GM18907 (cell line): ENCODE results near the gene PNLIPRP2.

Experiments
- ATAC-seq: cut with Tn5 transposase; IDR thresholded peaks from one replicate; pipeline ENCODE4 v1.9.1; 2021; ENCODE audit warnings: mild to moderate bottlenecking, moderate library complexity; ENCODE audit not compliant: unreplicated experiment

PNLIPRP2 gene

DNA sequence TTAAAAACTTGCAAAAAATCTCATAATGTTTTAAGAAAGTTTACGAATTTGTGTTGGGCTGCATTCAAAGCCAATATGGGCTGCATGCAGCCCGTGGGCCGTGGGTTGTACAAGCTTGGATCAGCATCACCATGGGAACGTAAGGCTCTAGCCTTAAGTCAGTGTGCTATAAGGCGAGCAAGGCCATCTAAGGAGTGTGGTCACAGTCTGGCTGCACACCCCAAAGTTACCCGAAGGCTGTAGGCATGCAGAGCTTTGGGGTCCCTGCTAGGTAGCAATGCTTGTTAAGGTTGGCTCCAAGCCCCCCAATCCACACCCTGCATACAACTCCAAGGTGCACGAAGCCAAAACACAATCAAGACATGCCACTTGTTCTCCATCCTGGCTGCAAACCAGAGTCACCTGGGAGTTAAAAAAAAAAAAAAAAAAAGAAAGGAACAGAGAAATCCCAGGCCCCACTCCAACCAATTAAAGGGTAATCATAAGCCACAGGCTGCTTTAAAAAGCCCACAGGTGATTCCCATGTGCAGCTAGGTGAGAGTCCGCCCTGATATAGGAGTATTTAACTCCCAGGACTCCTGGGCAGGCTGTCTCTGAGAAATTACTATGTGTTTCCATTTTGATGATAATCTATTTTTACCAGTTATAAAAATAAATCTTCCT is 8.5 kb upstream of the PNLIPRP2 start:
- no peak for ATAC-seq

DNA sequence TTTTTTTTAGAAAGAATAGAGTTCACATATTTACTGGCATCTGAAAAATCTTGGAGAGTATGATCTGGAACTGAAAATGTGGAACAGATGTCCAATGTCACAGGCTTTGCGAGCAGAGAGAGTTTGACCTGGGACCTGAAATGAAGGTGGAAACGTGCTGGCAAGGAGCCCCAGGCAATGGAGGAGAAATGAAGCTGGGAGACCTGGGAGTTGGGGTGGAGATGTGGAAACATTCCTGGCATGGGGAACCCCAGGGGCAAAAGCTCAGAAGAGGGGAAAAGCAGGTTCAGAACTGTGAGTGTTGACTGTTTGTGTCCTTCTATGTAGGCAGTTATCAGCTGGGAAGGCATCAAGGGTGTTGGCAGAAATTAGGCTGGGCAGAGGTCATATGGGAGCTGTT is 7.3 kb upstream of the PNLIPRP2 start:
- no peak for ATAC-seq

DNA sequence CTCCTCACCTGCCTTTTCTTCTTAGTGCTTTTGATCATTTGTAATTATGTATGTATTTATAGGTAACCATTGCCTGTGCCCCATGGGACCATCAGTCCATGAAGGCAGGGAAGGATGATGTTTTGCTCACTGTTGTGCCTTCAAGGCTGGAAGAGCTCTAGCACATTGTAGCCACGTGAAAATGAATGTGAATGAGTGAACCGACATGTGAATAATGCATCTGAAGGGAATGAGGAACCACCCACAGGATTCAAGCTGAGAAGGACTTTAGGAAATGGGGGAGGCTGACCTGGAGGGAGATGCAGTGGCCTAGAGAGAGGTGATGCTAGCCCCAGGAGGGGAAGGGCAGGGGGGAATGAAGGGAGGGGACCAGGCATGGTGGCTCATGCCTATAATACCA is 6.0 kb upstream of the PNLIPRP2 start:
- no peak for ATAC-seq

DNA sequence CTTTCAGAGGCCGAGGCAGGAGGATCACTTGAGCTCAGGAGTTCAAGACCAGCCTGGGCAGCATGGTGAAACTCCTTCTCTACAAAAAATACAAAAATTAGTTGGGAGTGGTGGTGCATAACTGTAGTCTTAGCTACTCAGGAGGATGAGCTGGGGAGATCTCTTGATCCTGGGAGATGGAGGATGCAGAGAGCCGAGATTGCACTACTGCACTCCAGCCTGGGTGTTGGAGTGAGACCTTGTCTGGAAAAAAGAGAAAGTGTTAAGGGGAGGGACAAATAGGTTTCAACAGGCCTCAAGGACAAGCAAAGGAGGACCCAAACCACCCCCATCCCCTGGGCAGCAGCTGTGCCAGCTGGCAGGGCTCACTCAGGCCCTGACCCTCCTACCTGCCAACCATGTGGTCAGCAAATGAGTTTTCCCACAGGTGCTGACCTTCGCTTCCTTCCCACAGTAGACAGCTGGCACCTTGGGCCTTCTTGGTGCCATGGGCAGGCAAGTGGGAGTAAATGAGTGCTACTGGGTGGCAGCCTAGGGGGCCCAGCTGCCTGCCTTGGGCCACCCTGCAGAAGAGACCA is 5.5 kb upstream of the PNLIPRP2 start:
- ATAC-seq = no peak

DNA sequence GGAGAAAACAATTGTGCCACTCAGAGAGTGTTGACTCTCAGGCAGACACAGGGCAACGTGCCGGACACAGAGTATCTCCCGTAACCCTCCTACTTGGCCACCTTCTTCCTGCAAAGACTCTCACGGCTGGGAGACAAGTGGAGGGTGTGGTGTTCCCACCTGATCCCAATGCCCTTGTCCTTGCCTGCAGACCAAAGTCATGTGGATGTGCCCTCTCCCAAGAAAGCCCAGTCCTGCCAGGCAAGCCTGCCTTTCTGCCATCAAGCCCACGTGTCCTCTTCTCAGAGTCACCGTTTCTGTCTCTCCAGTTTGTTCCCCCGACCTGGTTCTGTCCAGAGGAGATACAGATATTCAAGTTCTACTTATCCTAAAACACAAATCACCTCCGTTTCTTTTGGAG is 723 bp downstream of the PNLIPRP2 start:
- ATAC-seq = no peak

DNA sequence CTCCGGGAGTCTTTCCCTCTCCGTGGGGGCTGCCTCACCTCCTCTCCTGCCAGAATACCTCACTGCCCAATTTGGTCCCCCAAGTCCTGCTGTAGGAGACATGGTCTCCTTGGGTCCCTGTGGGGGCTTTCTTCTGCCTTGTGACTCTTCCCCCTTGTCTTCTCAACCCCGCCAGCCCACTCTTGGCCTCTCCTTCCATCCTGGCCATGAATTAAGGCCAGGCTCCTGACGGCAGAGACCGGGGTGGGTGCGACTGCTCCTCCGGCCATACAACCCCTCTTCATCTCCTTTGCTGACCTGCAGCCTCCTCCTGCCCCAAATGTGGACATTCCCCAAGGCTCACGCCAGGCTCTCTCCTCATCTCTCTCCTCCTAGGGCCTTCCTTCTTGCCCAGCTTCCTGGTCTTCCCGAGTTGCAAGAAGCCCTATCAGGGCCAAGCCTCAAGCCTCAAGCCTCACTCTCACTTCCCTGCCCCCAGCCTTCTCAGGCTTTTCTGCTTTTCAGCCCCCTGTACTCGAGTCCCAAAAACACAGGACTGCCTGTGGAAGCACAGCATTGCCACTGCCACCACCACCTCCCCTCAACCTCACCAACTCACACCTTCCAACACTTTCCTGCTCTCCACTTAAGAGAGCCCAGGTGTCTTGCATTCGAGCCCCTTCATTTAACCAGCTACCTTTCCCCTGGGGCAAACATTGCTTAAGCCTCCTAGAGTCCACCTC is 1.3 kb downstream of the PNLIPRP2 start:
- ATAC-seq = no peak

DNA sequence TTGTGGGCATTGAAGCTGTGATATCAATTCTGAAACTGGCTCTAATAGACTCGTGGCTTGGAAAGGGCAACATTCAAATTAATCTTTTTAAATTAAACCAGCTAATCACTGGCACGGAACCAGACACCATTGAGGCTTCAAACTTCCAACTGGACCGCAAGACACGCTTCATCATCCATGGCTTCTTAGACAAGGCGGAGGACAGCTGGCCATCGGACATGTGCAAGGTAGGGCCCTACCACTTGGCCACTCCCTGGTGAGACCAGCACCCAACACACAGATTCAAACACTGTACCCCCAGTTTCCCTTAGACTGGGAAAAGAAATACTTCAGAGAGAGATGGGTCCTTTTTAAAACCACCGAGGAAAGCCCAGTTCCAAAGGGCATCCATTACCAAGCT is 5.1 kb downstream of the PNLIPRP2 start:
- no peak for ATAC-seq

DNA sequence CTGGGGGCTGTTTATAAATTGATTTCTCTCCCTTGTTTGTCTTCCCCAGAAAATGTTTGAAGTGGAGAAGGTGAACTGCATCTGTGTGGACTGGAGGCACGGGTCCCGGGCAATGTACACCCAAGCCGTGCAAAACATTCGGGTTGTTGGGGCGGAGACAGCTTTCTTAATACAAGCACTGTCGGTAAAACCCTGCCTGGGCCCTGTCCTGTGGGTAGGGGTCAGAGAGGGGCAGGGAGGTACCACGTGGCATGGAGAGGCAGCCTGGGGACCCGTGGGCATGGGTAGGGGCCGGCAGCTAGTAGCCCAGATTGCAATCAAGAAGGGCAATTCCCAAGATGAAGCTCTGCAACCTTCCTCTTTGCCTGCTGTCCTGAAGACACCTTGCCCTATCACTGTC is 6.1 kb downstream of the PNLIPRP2 start:
- ATAC-seq = no peak

DNA sequence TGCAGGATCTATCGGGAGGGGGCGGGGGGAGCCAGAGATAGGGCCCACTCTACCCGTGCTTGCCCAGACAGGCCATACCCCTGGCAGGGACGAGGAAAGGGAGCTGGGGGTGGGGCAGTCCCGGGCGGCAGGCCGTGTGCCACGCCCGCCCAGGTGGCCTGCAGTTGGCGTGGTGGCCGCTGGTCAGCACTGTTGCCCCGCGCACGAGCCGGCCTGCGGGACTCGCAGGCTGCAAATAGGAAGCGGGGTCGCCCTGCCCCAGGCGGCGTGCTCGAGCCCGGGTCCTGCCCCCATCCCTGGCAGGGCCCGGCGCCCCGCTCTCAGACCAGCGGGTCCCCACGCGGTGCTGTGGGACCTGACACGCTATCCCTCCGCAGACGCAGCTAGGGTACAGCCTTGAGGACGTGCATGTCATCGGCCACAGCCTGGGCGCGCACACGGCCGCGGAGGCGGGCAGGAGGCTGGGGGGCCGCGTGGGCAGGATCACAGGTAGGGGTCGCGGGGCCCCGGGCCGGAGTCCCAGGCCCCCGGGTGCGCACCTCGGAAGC is 6.7 kb downstream of the PNLIPRP2 start:
- no peak for ATAC-seq

DNA sequence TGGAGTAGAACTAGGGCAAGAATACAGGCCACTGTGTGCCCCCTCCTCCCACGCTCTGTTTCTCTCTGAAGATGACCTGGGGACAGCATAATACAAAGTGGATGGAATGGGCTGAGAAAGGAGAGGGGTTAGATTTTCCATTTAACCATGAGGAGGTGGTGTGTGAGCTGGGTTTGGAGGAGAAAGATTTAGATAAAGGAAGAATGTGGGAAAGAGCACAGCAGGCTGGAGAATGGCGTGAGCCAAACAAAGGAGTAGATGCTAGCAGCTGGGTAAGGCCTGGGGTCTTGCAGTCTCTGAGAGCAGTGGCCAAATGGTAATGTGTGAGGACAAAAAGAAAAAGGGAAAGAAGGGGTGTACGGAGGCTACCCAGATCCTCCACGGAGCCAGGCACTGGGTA is 8.6 kb downstream of the PNLIPRP2 start:
- no peak for ATAC-seq

DNA sequence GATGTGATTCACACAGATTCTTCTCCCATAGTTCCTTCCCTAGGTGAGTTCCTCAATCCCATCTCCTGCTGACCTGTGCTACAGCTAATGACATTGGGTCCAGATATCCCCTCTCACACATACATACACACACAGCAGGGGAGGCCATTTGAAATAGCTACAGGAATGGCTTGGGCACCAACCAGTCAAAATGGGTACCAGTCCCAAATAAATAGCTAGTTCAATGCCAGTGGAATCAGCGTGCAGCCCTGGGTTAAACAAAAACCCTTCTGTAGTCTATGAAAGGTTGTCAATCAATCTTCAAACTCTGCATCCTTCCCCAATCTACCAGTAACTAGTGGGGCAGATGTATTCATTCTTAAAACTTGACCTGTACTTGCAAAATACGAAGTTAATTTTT is 9.3 kb downstream of the PNLIPRP2 start:
- no peak for ATAC-seq

DNA sequence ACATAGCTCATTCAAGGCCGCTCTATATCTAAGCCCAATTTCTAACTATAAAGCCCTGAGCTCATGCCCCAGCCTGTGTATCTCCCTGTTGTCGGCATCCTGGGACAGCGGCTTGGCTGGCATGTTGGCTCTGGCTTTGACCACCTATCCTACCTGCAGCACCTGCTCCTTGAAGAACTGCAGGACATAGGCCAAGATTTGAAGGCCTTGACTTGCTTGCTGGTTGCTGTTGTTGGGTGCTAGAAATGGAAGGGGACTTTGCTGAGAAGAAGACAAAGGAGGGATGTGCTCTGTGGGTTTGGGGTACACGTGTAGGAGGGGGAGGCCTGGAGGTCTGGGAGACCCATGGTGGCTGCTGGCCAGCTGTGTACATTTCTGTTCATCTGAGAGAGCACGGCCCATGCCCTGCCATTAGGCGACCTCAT is 11.1 kb downstream of the PNLIPRP2 start:
- no peak for ATAC-seq

DNA sequence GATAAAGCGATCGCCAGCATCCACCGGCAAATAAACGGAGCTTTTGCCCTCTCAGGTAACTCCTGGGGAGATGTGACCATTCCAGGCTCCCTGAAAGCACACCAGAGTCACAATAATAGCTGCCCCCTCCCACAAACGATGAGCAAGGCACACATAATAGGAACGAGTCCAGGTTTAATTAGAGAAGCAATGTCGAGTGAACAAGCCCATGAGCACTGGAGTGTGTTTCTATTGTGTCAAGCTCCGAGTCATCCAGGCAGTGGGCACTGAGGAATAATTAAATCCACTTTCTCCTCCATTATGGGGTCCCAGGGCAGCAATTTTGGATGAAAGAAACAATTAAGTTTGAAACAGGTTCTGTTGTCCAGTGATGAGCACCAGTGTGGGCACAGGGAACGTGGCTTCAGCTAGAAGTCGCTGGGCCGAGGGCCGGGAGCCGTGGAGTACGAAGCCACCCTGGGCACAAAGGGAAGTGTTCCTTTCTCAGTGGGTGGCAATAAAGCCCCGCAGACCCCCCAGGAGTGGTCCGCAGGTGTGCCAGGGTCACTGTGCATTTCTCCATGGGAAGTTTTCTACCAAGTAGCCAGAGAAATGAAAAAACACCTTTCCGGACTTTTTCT is 12.0 kb downstream of the PNLIPRP2 start:
- ATAC-seq = no peak

DNA sequence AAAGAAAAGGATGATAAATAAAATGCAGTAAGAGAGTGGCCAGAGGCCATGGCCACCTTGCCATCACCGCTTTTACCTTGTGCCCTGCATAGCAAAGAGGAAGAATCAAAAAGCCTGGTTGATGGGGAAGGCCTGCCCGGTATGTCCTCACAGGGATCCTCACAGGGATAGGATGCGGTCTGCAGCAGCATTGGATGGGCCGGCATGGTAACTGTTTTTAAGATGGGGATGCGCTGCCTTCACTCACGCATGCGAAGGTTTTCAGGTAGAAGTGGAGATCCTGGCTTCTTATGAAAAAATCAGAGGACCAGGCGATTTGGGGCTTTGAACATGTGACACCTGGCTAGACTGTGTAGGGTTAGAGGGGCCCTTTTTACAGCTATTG is 12.5 kb downstream of the PNLIPRP2 start:
- no peak for ATAC-seq

DNA sequence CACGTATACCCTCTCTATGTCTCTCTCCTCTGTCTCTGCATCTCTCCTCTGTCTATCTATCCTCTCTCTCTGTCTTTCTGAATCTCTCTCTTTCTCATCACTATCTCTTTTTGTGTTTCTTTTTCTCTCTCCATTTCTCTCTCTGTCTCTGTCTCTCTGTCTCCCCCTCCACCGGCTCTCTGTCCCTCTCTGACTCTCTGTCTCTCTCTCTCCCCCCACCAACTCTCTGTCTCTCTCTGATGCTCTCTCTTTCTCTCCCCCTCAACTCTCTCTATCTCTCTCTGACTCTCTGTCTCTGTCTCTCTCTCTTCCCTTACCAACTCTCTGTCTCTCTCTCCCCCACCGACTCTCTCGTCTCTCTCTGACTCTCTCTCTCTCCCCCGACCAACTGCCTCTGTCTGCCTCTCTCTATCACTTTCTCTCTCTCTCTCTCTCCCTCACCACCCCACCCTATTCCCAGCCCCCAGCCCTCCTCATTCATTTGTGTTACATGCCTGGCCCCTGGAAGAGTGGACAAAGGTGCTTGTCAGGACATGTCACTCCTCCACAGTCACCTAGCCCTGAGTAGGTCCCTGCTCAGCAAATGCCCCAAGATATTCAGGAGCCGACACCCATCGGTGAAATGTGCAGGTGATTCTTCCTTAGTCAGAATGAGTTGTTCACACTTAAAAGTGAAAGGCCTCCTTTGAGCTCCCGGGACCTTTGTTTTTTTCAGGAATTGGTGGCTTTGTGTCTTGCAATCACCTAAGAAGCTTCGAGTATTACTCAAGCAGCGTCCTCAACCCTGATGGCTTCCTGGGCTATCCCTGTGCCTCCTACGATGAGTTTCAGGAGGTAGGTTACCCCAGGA is 13.6 kb downstream of the PNLIPRP2 start:
- ATAC-seq = no peak

DNA sequence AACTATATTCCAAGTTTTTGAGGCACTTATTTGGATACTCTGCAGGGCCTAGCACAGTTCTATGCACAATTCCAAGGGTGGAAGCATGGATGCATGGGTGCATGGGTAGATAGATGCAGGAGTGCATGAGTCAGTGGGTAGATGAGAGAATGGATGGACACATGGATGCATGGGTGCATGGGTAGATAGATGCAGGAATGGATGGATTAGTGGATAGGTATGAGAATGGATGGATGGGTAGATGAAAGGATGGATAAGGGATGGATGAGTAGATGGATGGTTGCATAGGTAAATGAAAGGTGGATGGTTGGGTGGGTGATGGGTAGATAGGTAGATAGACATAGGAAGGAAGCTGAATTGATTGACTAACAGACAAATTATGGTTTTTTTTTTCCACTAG is 15.6 kb downstream of the PNLIPRP2 start:
- no peak for ATAC-seq

DNA sequence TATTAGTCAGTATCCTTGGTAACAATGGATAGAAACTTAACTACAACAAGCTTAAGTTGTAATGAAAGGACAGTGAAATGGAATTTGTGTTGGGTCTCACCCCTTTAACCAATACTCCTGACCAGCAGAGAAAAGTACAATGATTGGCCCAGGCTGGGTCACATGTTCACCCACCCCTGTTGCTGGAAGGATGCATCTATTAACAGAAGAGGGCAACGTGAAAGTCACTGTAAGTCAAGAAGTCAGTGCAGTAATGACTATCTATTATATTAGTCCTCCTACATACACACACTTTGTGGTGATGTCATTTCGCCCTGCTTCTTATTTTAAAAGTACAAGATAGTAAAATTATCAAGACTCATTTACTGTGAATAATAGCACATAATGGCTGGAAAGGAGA is 16.2 kb downstream of the PNLIPRP2 start:
- no peak for ATAC-seq

DNA sequence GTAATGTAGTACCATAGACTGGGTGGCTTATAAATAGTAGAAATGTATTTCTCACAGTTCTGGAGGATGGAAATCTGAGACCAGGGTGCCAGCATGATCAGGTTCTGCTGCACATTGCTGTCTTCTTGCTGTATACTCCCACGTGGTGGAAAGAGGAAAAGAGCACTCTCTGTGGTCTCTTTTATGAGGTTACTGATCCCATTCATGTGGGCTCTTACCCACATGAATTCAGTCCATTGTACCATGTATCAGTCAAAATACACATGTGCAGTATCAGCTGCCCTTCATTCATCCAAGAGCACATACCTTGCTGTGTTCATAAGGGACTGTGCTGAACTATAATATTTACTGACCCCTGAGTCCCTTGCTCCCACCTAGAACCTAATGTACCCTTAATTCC is 17.1 kb downstream of the PNLIPRP2 start:
- no peak for ATAC-seq

DNA sequence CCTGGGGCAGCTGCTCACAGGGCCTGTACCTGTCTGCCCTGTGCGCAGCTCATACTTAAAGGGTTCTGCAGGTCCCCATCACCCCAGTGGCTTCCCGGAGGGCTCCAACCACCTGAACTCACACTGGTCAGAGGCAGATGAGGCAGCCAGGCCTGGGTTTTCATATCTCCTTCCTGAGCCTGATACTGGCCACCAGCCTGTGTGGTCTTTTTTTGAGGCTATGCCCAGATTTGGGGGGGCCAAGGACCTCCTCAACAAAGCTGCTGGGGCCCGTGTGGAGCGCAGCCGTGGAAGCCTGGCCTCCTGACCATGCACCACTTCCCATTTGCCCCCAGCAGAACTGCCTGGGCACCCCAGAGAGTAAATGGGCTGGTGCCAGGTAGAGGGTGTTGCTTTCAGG is 25.7 kb downstream of the PNLIPRP2 start:
- ATAC-seq = no peak

DNA sequence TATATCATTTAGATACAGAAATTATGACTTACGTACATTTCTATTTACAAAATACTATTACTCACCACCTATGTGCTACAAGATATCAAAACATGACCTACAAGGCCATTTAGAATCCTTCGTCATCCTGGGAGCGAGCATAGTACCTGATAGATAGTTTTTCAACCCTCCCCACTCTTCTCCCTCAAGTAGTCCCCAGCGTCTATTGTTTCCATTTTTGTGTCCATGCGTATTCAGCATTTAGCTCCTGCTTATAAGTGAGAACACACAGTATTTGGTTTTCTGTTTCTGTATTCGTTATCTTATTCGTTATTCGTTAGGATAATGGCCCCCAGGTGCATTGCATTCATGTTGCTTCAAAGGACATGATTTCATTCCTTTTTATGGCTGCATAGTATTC is 28.1 kb downstream of the PNLIPRP2 start:
- no peak for ATAC-seq

DNA sequence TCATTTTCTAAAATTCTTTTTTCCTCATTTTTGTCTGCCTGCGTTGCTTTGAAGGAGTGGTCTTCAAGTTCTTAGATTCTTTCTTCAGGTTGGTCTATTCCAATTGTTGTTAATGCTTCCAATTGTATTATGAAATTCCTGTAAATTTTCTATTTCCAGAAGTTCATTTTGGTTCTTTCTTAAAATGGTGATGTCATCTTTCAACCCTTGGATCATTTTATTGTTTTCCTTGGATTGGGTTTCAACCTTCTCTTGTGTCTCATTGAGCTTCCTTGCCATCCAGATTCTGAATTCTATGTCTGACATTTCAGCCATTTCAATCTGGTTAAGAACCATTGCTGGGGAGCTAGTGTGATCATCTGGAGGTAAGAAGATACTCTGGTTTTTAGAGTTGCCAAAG is 33.1 kb downstream of the PNLIPRP2 start:
- ATAC-seq = no peak
